Measurements from ENCODE around the gene CYRIA. TPM values are rescaled to one million over a fixed set of nuclear protein-coding genes. Genes with fewer than 3 reads are reported as not detected.

The CYRIA gene
- total RNA-seq, 1 experiment from 2014 or later = 183 TPM

GRCh38 chr2:16674154-16674553 lies 8.5 kb upstream of the CYRIA start:
- BruUV-seq (replicated peaks) = no TSS peak
- CTCF ChIA-PET = no interaction called here
- peaks cover 27% of the 10 kb centered on the region for H3K4me1 ChIP-seq (ENCODE audit: insufficient read depth, low read length, poor library complexity, severe bottlenecking)

GRCh38 chr2:16671760-16672159 lies 6.1 kb upstream of the CYRIA start:
- BruUV-seq (replicated peaks) = no TSS peak
- ChIA-PET POLR2A (ENCODE audit: low non-redundant PET) (no interaction called here), CTCF (no interaction called here)

More at GRCh38 chr2:16674154-16674553, 8.5 kb upstream of the CYRIA start:
- Histone ChIP-seq H3K9me3 (ENCODE audit: low read depth, low read length, poor library complexity, severe bottlenecking) (peaks cover 18% of the 10 kb centered on the region), H3K36me3 (ENCODE audit: insufficient read depth, low read length, poor library complexity, severe bottlenecking) (no peaks in the 10 kb centered on the region), H3K27me3 (replicated peaks; ENCODE audit: insufficient read depth, low read depth, low read length, poor library complexity) (no peaks in the 10 kb centered on the region), H3K4me3 (ENCODE audit: low read depth, low read length, poor library complexity, severe bottlenecking) (no peak overlapping the region), H3K27ac (ENCODE audit: low read depth, low read length, poor library complexity, severe bottlenecking) (no peak overlapping the region)
- DNase-seq (ENCODE audit: low spot score) = no peak
- TF ChIP-seq CTCF (conservative IDR thresholded peaks at IDR 0.05; ENCODE audit: low read depth, low read length) (no peak), EZH2 (IDR thresholded peaks at IDR 0.05; ENCODE audit: borderline replicate concordance, low read depth, low read length, poor library complexity, severe bottlenecking) (no peak)
- intact Hi-C loops (cut with micrococcal nuclease; ENCODE audit: unreplicated experiment) = no loop called here
- POLR2A ChIA-PET (ENCODE audit: low non-redundant PET) = no interaction called here

GRCh38 chr2:16669388-16669787 lies 3.8 kb upstream of the CYRIA start:
- no TSS peak for BruUV-seq (replicated peaks)
- Histone ChIP-seq H3K36me3 (ENCODE audit: insufficient read depth, low read length, poor library complexity, severe bottlenecking) (no peaks in the 10 kb centered on the region), H3K4me1 (ENCODE audit: insufficient read depth, low read length, poor library complexity, severe bottlenecking) (peaks cover 47% of the 10 kb centered on the region), H3K27me3 (replicated peaks; ENCODE audit: insufficient read depth, low read depth, low read length, poor library complexity) (no peaks in the 10 kb centered on the region), H3K9me3 (ENCODE audit: low read depth, low read length, poor library complexity, severe bottlenecking) (no peaks in the 10 kb centered on the region), H3K27ac (ENCODE audit: low read depth, low read length, poor library complexity, severe bottlenecking) (peak overlapping the region; percentile 57), H3K4me3 (ENCODE audit: low read depth, low read length, poor library complexity, severe bottlenecking) (no peak overlapping the region)
- CTCF ChIA-PET = no interaction called here
- POLR2A ChIA-PET (ENCODE audit: low non-redundant PET) = no interaction called here
- intact Hi-C loops (cut with micrococcal nuclease; ENCODE audit: unreplicated experiment) = no loop called here
- TF ChIP-seq CTCF (conservative IDR thresholded peaks at IDR 0.05; ENCODE audit: low read depth, low read length) = no peak
- no peak for TF ChIP-seq EZH2 (IDR thresholded peaks at IDR 0.05; ENCODE audit: borderline replicate concordance, low read depth, low read length, poor library complexity, severe bottlenecking)
- DNase-seq (ENCODE audit: low spot score) = no peak

More at GRCh38 chr2:16671760-16672159, 6.1 kb upstream of the CYRIA start:
- Histone ChIP-seq H3K4me1 (ENCODE audit: insufficient read depth, low read length, poor library complexity, severe bottlenecking) (peaks cover 35% of the 10 kb centered on the region), H3K4me3 (ENCODE audit: low read depth, low read length, poor library complexity, severe bottlenecking) (no peak overlapping the region), H3K36me3 (ENCODE audit: insufficient read depth, low read length, poor library complexity, severe bottlenecking) (no peaks in the 10 kb centered on the region), H3K27me3 (replicated peaks; ENCODE audit: insufficient read depth, low read depth, low read length, poor library complexity) (no peaks in the 10 kb centered on the region), H3K9me3 (ENCODE audit: low read depth, low read length, poor library complexity, severe bottlenecking) (peaks cover 2% of the 10 kb centered on the region), H3K27ac (ENCODE audit: low read depth, low read length, poor library complexity, severe bottlenecking) (peak overlapping the region; percentile 20)
- TF ChIP-seq EZH2 (IDR thresholded peaks at IDR 0.05; ENCODE audit: borderline replicate concordance, low read depth, low read length, poor library complexity, severe bottlenecking) (no peak), CTCF (conservative IDR thresholded peaks at IDR 0.05; ENCODE audit: low read depth, low read length) (no peak)
- no peak for DNase-seq (ENCODE audit: low spot score)
- intact Hi-C loops (cut with micrococcal nuclease; ENCODE audit: unreplicated experiment) = no loop called here
